Left lobe of liver (tissue), 2 donors: ENCODE results near the gene BAG1. TPM values are rescaled to one million over a fixed set of nuclear protein-coding genes. Genes with fewer than 3 reads are reported as not detected.

Experiments
- ATAC-seq: fragments of 200-7000 bp; cut with Tn5 transposase; one replicate; pipeline ENCODE4 v1.9.1; 2020; ENCODE audit warnings: mild to moderate bottlenecking, moderate library complexity
- DNase-seq: peaks from one replicate; pipeline ENCODE4 v3.0.0-alpha.2; 2020; ENCODE audit warnings: low spot score
- total RNA-seq: library from RNA; stranded (reverse); gene quantifications from one replicate; pipeline ENCODE4 v1.2.1, GENCODE V29; 2021
- donor health status: DM: no; HTN: no; CAD: no; lungs with moderate emphysema.
- donor health status: DM: no; HTN: yes; CAD: no.

Gene BAG1
- total RNA-seq, 1 donor from 2014 or later: 51.0 TPM

GRCh38 chr9:33277484-33277883, 13.0 kb upstream of the BAG1 start:
- ATAC-seq (no peak), DNase-seq (no peak)

DNA sequence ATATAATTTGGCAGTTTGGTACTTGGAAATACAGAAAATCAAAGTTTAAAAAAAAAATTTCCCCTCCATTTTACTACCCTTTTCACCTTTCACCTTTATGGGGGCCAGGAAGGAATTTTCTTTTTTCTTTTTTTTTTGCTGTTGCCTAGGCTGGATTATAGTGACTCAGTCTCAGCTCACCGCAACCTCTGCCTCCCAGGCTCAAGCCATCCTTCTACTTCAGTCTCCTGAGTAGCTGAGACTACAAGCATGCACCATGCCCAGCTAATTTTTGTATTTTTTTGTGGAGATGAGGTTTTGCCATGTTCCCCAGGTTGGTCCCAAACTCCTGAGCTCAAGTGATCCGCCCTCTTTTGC, 9.4 kb upstream of the BAG1 start:
- ATAC-seq (no peak), DNase-seq (no peak)

DNA sequence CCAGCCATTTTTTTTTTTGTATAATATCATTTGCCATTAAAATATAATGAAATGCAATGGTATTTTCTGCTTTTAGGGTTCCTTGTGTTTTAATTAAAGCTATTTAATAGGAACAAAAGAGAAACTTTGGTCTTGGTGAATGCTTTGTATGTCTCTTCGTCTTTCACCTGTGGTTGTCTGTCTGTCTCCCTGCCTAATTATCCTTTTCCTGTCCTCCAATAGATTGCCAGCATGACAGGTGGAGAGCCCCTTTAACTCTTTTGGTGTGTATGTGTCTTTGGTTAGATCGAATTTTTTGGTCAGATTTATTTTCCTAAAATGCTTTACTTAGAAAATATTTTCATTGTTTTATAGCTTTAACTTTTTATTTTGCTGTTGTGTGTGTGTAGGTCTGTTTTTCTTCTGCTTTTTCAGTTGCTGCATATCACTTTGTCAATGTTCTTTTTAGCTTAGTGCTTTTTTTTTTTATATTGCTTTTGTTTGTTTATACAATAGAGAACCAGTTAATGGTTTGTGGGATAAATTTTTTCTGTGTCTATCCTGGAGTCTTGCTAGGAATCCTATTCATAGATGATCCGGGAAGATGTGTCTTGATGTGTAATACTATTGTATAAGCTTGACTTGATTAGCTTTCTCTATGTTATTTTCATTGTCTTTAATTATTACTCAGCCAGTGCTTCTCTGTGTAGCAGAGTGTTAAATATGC, 8.9 kb upstream of the BAG1 start:
- no peak for ATAC-seq
- no peak for DNase-seq

DNA sequence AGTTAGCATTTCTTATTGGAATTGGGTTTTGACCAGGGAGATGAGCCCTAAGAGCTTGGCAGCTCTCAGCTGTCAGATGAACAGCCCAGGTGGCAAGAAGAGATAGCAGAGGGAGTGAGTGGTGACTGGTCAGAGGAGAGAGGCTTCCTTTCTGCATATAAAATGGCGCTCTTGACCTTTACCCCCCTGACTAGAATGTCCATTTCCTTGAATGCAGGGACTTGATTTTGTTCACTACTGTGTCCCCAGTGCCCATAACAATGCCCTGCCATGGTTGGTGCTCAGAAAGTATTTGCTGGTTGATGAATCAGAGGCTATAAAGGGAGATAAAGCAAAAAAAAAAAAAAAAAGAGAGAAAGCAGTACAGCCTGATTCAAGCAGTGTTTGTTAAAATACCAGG, 7.6 kb upstream of the BAG1 start:
- no peak for ATAC-seq

DNA sequence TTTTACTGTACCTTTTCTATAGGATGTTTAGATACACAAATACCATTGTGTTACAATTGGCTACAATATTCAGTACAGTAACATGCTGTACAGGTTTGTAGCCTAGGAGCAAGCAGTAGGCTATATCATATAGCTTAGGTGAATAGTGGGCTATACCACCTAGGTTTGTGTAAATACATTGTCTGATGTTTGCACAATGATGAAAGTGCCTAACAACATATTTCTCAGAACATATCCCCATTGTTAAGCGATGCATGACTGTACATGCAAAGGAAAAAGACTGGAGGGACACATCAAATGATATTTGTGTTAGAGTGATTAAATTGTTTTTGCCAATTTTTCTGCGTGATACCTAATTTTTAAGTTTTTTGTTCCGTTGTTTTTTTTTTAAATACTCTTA, 5.6 kb upstream of the BAG1 start:
- ATAC-seq (no peak), DNase-seq (no peak)

More for the DNA sequence above, 7.6 kb upstream of the BAG1 start:
- DNase-seq: no peak

DNA sequence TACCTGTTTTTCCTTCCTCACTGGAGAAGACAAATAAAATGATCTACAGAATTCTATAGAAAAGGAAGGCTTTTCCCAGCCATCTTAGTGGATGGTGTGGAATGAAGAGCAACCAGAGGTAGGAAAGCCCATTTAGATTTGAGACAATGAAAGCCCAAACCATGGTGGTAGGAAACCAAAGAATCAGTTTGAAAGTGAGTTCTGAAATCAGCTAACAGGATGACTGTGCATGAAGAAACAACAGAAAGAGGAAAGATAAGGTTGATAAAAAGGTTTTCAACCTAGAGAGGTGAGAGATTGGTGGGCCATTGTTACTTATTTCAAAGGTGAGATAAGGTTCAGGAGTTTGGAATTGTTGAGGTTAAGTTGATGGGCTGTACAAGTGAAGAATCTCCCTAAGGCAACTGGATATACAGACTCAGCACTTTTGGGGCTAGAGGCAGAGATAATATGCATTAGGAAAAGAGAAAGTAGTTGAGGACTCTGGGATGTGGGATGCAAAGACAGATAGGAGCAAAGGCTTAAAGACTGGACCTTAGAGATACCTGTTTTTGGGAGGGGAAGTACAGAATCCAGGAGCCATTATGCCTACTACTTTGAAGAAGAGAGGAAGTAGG, 2.8 kb upstream of the BAG1 start:
- no peak for ATAC-seq
- DNase-seq: no peak

- DNase-seq: peak; percentile 52
- no peak for ATAC-seq
Observed at GRCh38 chr9:33265211-33265865, 830 bp upstream of the BAG1 start.

- DNase-seq (peak; percentile 71), ATAC-seq (peak; percentile 26)
Observed at GRCh38 chr9:33264003-33264472, 470 bp downstream of the BAG1 start.

DNA sequence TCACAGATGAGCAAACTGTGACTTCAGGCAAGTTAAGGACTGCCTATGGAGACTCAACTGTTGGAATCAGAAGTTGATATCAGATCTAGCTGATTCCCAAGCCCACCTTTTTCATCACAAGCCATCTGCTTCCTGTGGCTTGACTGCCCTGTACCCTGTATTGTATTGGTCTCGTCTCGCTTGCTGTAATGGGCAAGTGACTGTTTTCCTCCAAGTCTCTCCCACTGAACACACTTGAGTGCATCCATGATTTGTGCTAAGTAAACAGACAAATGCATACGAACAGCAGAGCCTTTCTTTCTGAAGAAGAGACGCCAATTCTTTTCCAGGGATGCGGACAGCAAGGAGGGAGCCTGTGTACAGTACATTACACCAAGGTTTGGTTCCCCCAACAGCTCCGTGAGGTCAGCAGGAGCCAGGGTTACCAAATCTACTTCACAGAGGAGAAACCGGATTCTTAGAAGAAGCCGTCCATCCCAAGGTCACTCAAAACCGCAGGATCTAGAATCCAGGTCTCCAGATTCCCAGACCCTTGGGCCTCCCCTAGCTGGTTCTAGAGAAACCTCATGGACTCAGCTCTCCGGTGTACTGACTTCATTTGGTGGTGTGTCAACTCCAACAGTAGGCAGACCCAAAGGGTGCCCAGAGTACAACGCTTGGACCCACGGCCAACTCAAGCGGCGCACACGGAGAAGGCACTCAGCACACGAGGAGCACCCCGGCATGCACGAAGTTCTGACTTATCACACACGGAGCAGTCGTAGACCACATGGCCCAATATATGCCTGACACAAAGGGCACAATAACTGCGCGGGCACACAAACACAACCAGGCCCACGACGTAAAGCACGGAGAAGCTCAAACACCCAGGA, 1.1 kb downstream of the BAG1 start:
- DNase-seq (peak; percentile 54), ATAC-seq (peak; percentile 9)

DNA sequence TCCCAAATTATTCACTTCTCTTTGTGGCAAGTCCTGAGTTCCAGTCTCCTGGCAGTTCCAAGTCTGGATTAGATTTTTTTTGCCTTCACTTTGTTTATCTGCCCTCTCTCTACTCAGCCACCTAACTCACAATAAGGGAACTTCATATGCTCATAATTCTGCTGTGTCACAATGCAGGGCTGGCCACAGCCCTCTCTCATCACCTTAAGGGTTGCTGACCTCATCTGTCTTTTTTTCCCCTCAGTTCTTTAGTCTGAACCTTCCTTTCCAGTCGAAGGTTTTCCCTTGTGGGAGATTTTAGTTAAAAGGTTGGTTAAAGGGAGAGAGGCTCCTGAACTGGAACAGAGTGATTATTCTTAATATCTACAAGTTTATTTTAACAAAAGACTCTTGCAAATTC, 4.1 kb downstream of the BAG1 start:
- no peak for ATAC-seq

GRCh38 chr9:33257276-33257675, 7.2 kb downstream of the BAG1 start:
- no peak for ATAC-seq

More for the DNA sequence above, 4.1 kb downstream of the BAG1 start:
- DNase-seq: no peak

DNA sequence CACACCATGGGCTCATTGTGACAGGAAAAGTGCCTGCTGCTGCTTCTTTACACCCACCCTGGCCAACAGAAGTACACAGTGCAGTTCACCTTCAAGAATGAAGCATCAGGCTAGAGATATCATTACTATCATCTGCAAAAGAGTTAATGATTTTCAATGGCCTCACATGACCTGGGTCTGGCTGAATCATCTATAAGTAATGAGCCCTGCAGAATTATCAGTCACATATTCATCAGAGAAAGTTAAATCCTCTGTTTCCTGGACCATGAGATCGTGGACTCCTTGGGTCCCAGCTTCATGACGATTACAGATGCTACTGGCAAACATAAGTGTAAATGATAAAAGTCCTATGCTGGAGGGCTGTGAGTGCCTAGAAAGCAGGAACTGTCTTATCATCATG, 8.3 kb downstream of the BAG1 start:
- no peak for DNase-seq
- ATAC-seq: no peak

More at GRCh38 chr9:33257276-33257675, 7.2 kb downstream of the BAG1 start:
- no peak for DNase-seq

DNA sequence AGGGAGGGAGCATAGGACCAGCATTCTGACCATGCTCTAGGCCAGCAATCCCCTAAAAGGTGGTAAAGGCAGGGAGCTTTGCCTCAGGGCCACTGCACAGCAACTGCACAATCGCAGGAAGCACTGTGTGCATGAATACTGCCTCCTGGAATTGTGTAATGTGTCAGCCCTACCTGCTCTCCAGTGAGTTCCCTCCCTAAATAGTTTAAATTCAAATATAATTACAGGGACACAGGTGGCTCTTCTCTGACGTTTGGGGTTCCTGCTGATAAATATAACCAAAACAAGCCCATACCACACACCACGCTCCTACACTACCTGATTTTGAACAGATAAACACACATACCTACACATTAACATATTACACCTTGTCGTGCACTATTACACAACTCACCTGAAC, 9.0 kb downstream of the BAG1 start:
- DNase-seq: no peak

DNA sequence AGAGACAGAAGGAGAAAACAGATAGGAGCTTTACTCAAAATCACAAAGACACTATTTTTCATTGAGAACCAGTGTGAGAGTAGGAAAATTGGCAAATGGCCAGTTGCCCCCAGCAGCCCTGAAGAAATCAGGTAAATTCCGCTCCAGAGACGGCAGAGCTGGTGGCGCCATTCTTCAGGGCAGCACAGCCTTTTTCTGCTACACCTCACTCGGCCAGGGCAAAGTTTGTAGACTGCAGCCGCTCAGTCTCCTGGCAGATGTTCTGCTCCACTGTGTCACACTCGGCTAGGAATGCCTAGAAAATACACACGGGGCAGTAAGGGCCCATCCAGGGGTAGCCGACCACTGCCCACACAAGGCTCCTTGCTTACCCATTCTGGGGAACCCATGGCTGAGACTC, 9.5 kb downstream of the BAG1 start:
- DNase-seq: no peak

More for the DNA sequence above, 9.0 kb downstream of the BAG1 start:
- ATAC-seq: no peak

DNA sequence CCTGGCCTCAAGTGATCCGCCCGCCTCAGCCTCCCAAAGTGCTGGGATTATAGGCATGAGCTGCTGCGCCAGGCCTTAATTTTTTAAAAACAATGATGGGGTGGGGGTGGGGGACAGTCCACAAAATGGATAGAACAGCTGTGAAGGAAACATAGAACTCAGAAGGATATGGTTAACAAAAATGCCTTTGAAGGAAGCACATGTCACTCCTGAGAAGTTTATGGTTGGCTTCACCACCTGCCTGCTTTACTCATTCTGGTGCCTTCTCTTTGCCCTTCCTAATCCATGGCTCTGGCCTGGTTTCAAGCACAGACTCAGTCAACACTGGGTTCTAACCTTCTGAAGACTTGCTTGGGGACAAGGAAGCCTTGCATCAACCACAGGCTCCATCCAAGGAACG, 10.3 kb downstream of the BAG1 start:
- ATAC-seq: no peak
- no peak for DNase-seq

More for the DNA sequence above, 9.5 kb downstream of the BAG1 start:
- ATAC-seq: no peak

DNA sequence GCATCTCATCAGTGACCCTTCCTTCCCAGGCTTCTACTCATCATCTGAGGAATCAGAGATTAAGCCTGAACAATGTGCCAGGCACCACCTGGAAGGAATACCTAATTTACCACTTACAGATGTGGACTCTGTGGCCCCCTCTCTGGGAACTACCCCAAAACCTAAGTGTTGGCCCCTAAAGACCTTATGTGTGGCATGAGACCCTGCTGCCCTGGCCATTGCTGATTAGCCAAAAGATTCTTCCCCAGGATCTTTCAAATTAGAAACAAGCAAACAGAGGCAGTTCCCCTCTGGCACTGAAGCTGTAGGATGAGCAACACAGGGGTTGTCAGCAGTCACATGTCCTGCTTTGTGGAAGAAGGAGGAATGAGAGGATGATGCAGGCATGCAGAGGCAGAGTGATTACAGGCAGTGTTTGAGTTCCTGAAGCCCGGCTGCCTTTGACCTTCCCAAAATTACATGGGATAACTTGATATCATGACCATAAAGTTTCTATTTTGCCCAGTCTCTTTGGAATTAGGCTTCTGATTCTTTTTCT, 14.0 kb downstream of the BAG1 start:
- peak; percentile 27 for ATAC-seq
- no peak for DNase-seq

DNA sequence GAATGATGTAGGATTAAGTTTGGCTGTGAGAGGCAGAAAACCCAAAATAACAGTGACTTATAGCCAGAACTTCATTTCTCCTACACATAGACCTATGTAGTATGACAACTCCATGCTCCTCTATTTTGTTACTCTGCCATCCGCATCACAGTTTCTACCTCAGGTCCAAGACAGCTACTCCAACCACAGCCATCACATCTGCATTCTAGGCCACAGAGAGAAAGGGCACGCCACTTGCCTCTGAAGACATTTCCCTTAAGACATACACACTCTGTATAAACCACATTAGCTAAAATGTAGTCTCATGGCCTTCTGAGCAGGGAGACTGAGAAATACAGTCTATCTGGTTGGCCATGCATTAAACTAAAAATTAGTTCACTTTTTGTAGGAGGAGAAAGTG, 14.5 kb downstream of the BAG1 start:
- ATAC-seq (no peak), DNase-seq (no peak)

DNA sequence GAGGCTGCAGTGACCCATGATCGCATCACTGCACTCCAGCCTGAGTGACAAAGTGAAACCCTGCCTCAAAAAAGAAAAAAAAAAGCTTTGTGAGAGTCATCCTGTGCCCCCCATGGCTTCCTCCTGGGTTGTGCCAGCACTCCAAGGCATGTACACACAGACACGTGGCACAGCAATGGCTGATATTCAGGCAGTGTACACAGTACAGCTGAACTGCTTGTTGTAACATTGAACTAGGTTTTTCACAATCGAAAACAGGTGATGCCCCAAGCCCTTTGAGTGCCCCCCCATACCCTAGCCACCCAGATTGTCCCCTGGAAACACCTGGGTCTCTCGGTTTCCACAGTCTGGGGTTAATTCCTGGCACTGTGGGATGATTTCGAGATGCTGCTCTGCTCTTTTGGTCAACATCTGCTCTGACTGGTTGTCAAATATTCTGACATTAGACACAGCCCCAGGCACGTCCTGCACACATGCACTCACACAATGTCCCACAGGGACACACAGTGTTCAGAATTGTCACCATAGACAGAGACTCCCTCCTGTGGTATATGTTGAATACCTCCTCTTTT, 15.3 kb downstream of the BAG1 start:
- DNase-seq (no peak), ATAC-seq (no peak)

- no peak for DNase-seq
- ATAC-seq: no peak
Observed at GRCh38 chr9:33248606-33249005, 15.9 kb downstream of the BAG1 start.

GRCh38 chr9:33246269-33246860, 18.1 kb downstream of the BAG1 start:
- DNase-seq (no peak), ATAC-seq (no peak)
